GM13976 (cell line): ENCODE data around the gene THEMIS.
"Not testable (repeated sequence)": the region's sequence is repeated elsewhere in the genome, so short reads cannot be mapped to it uniquely, and the experiment has no call there.

ENCODE experiments used
- DNase-seq: peaks from one replicate; pipeline ENCODE4 v3.0.0; 2012; ENCODE audit warnings: low spot score
- in situ Hi-C: fragments of 300-500 bp; cut with MboI; formaldehyde crosslinking; loops from one replicate; pipeline ENCODE4 v1.12.0; 2022; ENCODE audit warnings: low sequenced_read_pairs, mixed read lengths, inconsistent platforms; ENCODE audit not compliant: unreplicated experiment
- TF ChIP-seq, protein P1 (sequence below): IDR thresholded peaks from 2 replicates; pipeline ENCODE4 v1.5.1; 2012; ENCODE audit warnings: borderline replicate concordance, mild to moderate bottlenecking; ENCODE audit not compliant: insufficient read depth; ENCODE audit errors: extremely low read depth, missing control alignments, control extremely low read depth

THEMIS gene

GRCh38 chr6:127792616-127793015 lies 108.2 kb downstream of the THEMIS start:
- TF ChIP-seq, protein P1, sequence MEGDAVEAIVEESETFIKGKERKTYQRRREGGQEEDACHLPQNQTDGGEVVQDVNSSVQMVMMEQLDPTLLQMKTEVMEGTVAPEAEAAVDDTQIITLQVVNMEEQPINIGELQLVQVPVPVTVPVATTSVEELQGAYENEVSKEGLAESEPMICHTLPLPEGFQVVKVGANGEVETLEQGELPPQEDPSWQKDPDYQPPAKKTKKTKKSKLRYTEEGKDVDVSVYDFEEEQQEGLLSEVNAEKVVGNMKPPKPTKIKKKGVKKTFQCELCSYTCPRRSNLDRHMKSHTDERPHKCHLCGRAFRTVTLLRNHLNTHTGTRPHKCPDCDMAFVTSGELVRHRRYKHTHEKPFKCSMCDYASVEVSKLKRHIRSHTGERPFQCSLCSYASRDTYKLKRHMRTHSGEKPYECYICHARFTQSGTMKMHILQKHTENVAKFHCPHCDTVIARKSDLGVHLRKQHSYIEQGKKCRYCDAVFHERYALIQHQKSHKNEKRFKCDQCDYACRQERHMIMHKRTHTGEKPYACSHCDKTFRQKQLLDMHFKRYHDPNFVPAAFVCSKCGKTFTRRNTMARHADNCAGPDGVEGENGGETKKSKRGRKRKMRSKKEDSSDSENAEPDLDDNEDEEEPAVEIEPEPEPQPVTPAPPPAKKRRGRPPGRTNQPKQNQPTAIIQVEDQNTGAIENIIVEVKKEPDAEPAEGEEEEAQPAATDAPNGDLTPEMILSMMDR = no peak
- DNase-seq = no peak
- in situ Hi-C loops = no loop called here

- no peak for DNase-seq
- in situ Hi-C loops = no loop called here
Measured at GRCh38 chr6:127791779-127792528, 108.9 kb downstream of the THEMIS start.

DNA sequence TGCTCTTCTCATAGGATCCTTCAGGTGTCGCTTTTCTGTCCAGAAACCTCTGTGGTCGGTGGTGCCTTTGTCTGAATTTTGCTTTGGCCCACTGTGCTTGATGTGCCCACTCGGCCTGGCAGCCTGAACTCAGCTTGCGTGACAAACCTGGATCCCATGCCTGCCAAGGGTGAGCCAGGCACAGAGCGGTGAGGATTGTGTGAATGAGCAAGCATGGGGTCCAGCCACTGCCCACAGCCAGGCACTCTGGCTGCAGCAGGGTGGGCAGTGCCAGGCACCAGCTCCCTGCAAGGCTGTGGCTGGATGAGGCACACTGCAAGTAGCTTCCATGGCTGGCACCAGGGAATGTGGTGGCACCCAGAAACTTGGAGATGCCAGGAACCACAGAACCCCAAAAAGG lies 110.3 kb downstream of the THEMIS start:
- in situ Hi-C loops = no loop called here
- DNase-seq = no peak
- TF ChIP-seq, protein P1 = no peak

More at GRCh38 chr6:127791779-127792528, 108.9 kb downstream of the THEMIS start:
- TF ChIP-seq, protein P1 = no peak

DNA sequence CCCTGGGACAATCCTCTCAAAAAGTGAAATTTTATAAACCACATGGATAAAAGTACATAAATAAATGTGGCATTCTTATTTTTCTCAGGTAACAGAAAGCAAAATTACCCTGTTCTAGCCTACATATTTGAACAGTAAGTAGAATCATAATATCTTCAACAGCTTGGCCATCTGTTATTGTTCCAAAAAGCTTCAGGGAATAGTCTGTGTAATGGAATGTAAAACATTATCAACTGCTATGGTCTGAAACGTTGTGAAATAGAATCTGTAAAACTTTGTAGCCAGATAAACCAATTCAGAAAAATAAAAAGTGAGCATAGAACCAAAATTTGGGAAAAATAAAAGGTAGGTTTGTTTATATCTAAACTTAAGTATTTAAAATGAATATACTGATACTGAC lies 114.7 kb downstream of the THEMIS start:
- in situ Hi-C loops = no loop called here
- TF ChIP-seq, protein P1 = no peak
- DNase-seq = no peak

DNA sequence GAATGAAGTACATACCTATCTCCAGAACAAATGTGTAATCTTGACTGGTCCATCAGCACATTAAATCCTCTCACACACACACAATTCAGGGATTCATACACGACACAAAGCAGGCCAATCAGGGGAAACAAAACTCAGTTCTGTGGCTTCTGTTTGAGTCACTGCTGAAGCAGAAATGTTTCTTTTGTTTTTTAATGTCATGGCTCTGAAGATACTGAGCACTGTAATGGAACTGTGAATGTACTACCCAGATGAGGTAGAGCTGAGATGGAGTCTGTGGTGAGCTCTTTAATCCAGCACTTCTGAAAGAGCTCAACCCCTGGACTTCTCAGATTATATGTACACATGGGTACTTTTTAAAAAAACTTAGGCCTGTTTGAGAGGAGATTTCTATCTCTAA lies 116.4 kb downstream of the THEMIS start:
- in situ Hi-C loops = no loop called here
- no peak for DNase-seq
- TF ChIP-seq, protein P1 = no peak

GRCh38 chr6:127781636-127782272 lies 119.1 kb downstream of the THEMIS start:
- DNase-seq, in situ Hi-C loops: not testable (repeated sequence)

DNA sequence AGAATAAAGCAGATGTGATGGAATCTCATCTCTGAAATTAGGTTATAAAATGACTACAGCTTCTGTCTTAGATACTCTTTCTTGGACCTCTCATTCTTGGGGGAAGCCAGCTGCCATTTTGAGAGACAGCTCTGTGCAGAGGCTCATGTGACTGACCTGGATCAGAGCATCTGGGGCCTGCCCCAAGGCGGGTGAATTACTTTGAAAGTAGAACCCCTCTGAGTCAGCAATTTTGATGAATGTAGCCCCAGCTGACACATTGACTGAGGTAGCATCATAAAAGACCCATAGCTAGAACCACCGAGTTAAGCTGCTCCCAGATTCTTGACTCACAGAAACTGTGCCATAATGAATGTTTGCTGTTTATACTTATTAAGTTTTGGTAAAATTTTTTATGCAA lies 124.5 kb downstream of the THEMIS start:
- DNase-seq = no peak
- TF ChIP-seq, protein P1 = no peak
- in situ Hi-C loops = no loop called here
